H1 (cell line): ENCODE measurements around the gene RNF5. TPM values are rescaled to one million over a fixed set of nuclear protein-coding genes. Genes with fewer than 3 reads are reported as not detected.

Source experiments
- JUN ChIP-seq: IDR thresholded peaks from 2 replicates; pipeline ENCODE4 v1.6.1; 2011; ENCODE audit warnings: low read depth, mild to moderate bottlenecking, improper control_type of control experiment, low read length
- SP2 ChIP-seq: IDR thresholded peaks from 2 replicates; pipeline ENCODE4 v1.6.1; 2012; ENCODE audit warnings: mild to moderate bottlenecking, low read length, inconsistent platforms
- SUZ12 ChIP-seq: fragments of 200-600 bp; sonication (generic); IDR thresholded peaks from 2 replicates; pipeline ENCODE4 v1.6.1; 2012; ENCODE audit warnings: mild to moderate bottlenecking, inconsistent platforms, low read length, moderate library complexity, mixed read lengths
- microRNA-seq, 2 experiments: library from miRNA; unstranded; fragments of <30 nt; microRNA quantifications; one replicate each; pipeline versions ENCODE4 to v1.2.0, GENCODE V29; 2016 to 2020; ENCODE audit warnings: borderline microRNAs expressed in 2 of 2, borderline number of aligned reads in 2 of 2, borderline replicate concordance in 1 of 2
- polyA plus RNA-seq, 7 experiments: library from polyadenylated mRNA; depleted of rRNA in 3 of 7; stranded (reverse) in 5 of 7; unstranded in 2 of 7; fragments of >200 nt in 5 of 7; fragments of 200-250 nt in 2 of 7; gene quantifications; 1 replicate in 5 of 7; 2 replicates in 1 of 7; 4 replicates in 1 of 7; pipeline versions ENCODE4 v1.2.1 to v1.2.3, GENCODE V29; 2011 to 2013; ENCODE audit warnings: missing spikeins in 2 of 7, mixed read lengths in 2 of 7
- small RNA-seq: library from polyadenylated mRNA; stranded (forward); fragments of <200 nt; extraction: miRNeasy Mini kit (QIAGEN cat#:217004); gene quantifications from one replicate; pipeline ENCODE3, GENCODE V24; 2013; ENCODE audit not compliant: insufficient read depth
- total RNA-seq: library from RNA; stranded (reverse); fragmentation: NEBNext Ultra II Directional; extraction: Animal tissue kit (Norgen Biotek cat#: 25700); gene quantifications from 2 replicates; pipeline ENCODE4 v1.2.1, GENCODE V29; 2021
- TF ChIP-seq, protein P1 (sequence below): IDR thresholded peaks from 2 replicates; pipeline ENCODE4 v1.6.1; 2012; ENCODE audit warnings: low read length, inconsistent platforms

RNF5 gene
- total and polyA plus RNA-seq, 2 of the 8 experiments (the other 6 are each of a cell fraction or from before 2014, with no cell fraction given), result 90.0 to 158 TPM

GRCh38 chr6:32226434-32226833, 48.2 kb downstream of the RNF5 start (continued):
- TF ChIP-seq SP2, result no peak
- no peak for TF ChIP-seq JUN
- TF ChIP-seq SUZ12, result no peak
- TF ChIP-seq, protein P1, sequence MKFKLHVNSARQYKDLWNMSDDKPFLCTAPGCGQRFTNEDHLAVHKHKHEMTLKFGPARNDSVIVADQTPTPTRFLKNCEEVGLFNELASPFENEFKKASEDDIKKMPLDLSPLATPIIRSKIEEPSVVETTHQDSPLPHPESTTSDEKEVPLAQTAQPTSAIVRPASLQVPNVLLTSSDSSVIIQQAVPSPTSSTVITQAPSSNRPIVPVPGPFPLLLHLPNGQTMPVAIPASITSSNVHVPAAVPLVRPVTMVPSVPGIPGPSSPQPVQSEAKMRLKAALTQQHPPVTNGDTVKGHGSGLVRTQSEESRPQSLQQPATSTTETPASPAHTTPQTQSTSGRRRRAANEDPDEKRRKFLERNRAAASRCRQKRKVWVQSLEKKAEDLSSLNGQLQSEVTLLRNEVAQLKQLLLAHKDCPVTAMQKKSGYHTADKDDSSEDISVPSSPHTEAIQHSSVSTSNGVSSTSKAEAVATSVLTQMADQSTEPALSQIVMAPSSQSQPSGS, result no peak

Small RNA genes lying within 50 kb of the gene (microRNA-seq; reads per million reads assigned to microRNA genes)
- 0.23 to 0.81 reads per million in 2 experiments for gene MIR6721
- gene MIR6833, result 0 reads per million in 2 experiments

Small RNA genes lying within 50 kb of the gene (small RNA-seq; reads per million reads assigned to genes)
- gene AL662884.1 (not detected), gene MIR6833 (not detected)

Other genes starting within 250 kb of the RNF5 start
- gene CFB, start 232.3 kb upstream of the RNF5 start, total RNA-seq, result not detected in 2 replicates
- 0.09 and 0.20 TPM in 2 replicates for gene CFB, start 232.3 kb upstream of the RNF5 start, polyA plus RNA-seq (2011; rRNA removed)
- gene NELFE, start 219.4 kb upstream of the RNF5 start, total RNA-seq, result 71.1 and 71.5 TPM in 2 replicates
- 49.2 and 52.3 TPM in 2 replicates for gene NELFE, start 219.4 kb upstream of the RNF5 start, polyA plus RNA-seq (2011; rRNA removed)
- gene SKIC2, start 219.2 kb upstream of the RNF5 start, total RNA-seq, result 59.7 and 68.5 TPM in 2 replicates
- gene SKIC2, start 219.2 kb upstream of the RNF5 start, polyA plus RNA-seq (2011; rRNA removed), result 42.1 and 70.5 TPM in 2 replicates
- 14.7 and 16.2 TPM in 2 replicates for gene DXO, start 206.3 kb upstream of the RNF5 start, total RNA-seq
- 23.9 and 30.5 TPM in 2 replicates for gene DXO, start 206.3 kb upstream of the RNF5 start, polyA plus RNA-seq (2011; rRNA removed)
- 0.48 and 2.4 TPM in 2 replicates for gene C4A, start 196.3 kb upstream of the RNF5 start, total RNA-seq
- 0.62 and 1.7 TPM in 2 replicates for gene C4A, start 196.3 kb upstream of the RNF5 start, polyA plus RNA-seq (2011; rRNA removed)
- gene C4B, start 163.6 kb upstream of the RNF5 start, total RNA-seq, result 1.5 and 3.5 TPM in 2 replicates
- gene C4B, start 163.6 kb upstream of the RNF5 start, polyA plus RNA-seq (2011; rRNA removed), result 0.74 and 1.7 TPM in 2 replicates
- 0.22 and 0.40 TPM in 2 replicates for gene CYP21A2, start 140.0 kb upstream of the RNF5 start, total RNA-seq
- gene CYP21A2, start 140.0 kb upstream of the RNF5 start, polyA plus RNA-seq (2011; rRNA removed), result 0.14 and 0.23 TPM in 2 replicates
- gene TNXB, start 69.1 kb upstream of the RNF5 start, total RNA-seq, result 4.8 and 5.5 TPM in 2 replicates
- 3.1 and 6.5 TPM in 2 replicates for gene TNXB, start 69.1 kb upstream of the RNF5 start, polyA plus RNA-seq (2011; rRNA removed)
- gene ATF6B, start 50.2 kb upstream of the RNF5 start, total RNA-seq, result 36.2 and 38.1 TPM in 2 replicates
- gene ATF6B, start 50.2 kb upstream of the RNF5 start, polyA plus RNA-seq (2011; rRNA removed), result 42.2 and 66.3 TPM in 2 replicates
- gene FKBPL, start 48.1 kb upstream of the RNF5 start, total RNA-seq, result 9.4 and 10.9 TPM in 2 replicates
- 5.4 and 5.8 TPM in 2 replicates for gene FKBPL, start 48.1 kb upstream of the RNF5 start, polyA plus RNA-seq (2011; rRNA removed)
- gene PRRT1, start 26.5 kb upstream of the RNF5 start, total RNA-seq, result 2.8 TPM in 2 replicates
- 0.71 and 1.4 TPM in 2 replicates for gene PRRT1, start 26.5 kb upstream of the RNF5 start, polyA plus RNA-seq (2011; rRNA removed)
- gene PPT2, start 24.3 kb upstream of the RNF5 start, total RNA-seq, result 24.1 and 27.9 TPM in 2 replicates
- gene PPT2, start 24.3 kb upstream of the RNF5 start, polyA plus RNA-seq (2011; rRNA removed), result 39.0 and 39.5 TPM in 2 replicates
- gene EGFL8, start 13.8 kb upstream of the RNF5 start, total RNA-seq, result 6.4 and 9.2 TPM in 2 replicates
- 5.0 and 8.6 TPM in 2 replicates for gene EGFL8, start 13.8 kb upstream of the RNF5 start, polyA plus RNA-seq (2011; rRNA removed)
- gene AGPAT1, start 2.3 kb upstream of the RNF5 start, total RNA-seq, result 96.0 and 101 TPM in 2 replicates
- 222 and 287 TPM in 2 replicates for gene AGPAT1, start 2.3 kb upstream of the RNF5 start, polyA plus RNA-seq (2011; rRNA removed)
- gene AGER, start 5.8 kb downstream of the RNF5 start, total RNA-seq, result 9.6 and 10.9 TPM in 2 replicates
- 3.8 and 5.5 TPM in 2 replicates for gene AGER, start 5.8 kb downstream of the RNF5 start, polyA plus RNA-seq (2011; rRNA removed)
- 130 and 133 TPM in 2 replicates for gene PBX2, start 11.8 kb downstream of the RNF5 start, total RNA-seq
- 102 and 109 TPM in 2 replicates for gene PBX2, start 11.8 kb downstream of the RNF5 start, polyA plus RNA-seq (2011; rRNA removed)
- 6.0 and 6.6 TPM in 2 replicates for gene GPSM3, start 14.2 kb downstream of the RNF5 start, total RNA-seq
- gene GPSM3, start 14.2 kb downstream of the RNF5 start, polyA plus RNA-seq (2011; rRNA removed), result 9.8 and 10.6 TPM in 2 replicates
- gene NOTCH4, start 45.7 kb downstream of the RNF5 start, total RNA-seq, result 2.8 and 3.3 TPM in 2 replicates
- gene NOTCH4, start 45.7 kb downstream of the RNF5 start, polyA plus RNA-seq (2011; rRNA removed), result 1.9 TPM in 2 replicates
- not detected in 2 replicates for gene TSBP1, start 193.5 kb downstream of the RNF5 start, total RNA-seq
- gene TSBP1, start 193.5 kb downstream of the RNF5 start, polyA plus RNA-seq (2011; rRNA removed), result not detected in 2 replicates
- gene BTNL2, start 228.8 kb downstream of the RNF5 start, total RNA-seq, result not detected in 2 replicates
- gene BTNL2, start 228.8 kb downstream of the RNF5 start, polyA plus RNA-seq (2011; rRNA removed), result not detected in 2 replicates